Erythroblast (primary cell): ENCODE results near the gene MRNIP.

Source experiments
- GATA1 ChIP-seq: IDR thresholded peaks from 2 replicates; pipeline ENCODE4 v1.6.1; 2011; ENCODE audit warnings: low read depth, mild to moderate bottlenecking, control low read depth, low read length, moderate library complexity
- POLR2A ChIP-seq: IDR thresholded peaks from 2 replicates; pipeline ENCODE4 v1.6.1; 2011; ENCODE audit warnings: mild to moderate bottlenecking, low read length

DNA sequence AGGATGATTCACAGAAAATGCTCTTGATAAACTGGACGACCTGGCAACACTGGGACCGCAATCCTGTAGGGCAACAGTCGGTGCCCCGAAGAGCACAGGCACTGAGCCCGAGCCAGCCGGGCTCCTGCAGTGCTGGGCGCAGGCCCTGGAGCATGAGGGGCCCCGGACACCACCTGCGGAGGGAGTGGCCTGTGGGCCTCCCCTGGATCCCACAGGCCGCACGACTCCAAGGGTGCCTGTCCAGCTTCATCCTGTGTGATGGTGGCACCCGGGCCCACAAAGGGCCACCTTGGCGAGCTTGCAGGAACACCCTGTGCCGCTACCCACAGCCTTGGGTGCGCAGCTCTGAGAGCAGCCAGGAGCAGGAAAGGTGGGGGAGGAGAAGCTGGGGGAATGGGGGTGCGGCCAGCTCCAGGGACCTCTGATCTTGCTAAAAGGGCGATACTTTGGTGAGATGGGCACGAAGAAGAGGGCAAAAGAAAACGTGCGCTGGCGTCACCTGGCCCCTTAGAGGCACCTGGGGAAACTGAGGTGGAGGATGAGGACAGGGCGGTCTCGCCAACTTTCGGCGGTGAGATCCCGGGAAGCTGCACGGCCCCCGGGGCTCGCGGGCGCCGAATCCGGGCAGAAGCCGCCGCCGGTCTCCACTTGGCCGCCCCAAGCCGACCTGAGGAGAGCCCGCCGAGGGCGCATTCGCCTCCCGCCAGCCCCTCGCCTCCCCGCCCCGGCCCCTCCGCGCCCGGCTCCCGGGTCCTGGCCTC, 48.4 kb upstream of the MRNIP start:
- TF ChIP-seq POLR2A = no peak
- TF ChIP-seq GATA1 = no peak
